GM23338 (cell line): ENCODE results near the gene CCL7.

Source experiments
- EZH2 ChIP-seq: fragments of 200-600 bp; sonication (generic); IDR thresholded peaks from one replicate; pipeline ENCODE4 v1.8.0; 2017; ENCODE audit warnings: antibody characterized with exemption, mild to moderate bottlenecking, low read depth; ENCODE audit not compliant: unreplicated experiment
- EZH2phosphoT487 ChIP-seq: fragments of 200-600 bp; sonication (generic); IDR thresholded peaks from one replicate; pipeline ENCODE4 v1.8.1; 2018; ENCODE audit warnings: antibody characterized with exemption; ENCODE audit not compliant: unreplicated experiment
- ZNF114 ChIP-seq: fragments of 250-450 bp; sonication (Bioruptor Pico); IDR thresholded peaks from 2 replicates; pipeline ENCODE4 v1.5.0; 2020; ENCODE audit warnings: mild to moderate bottlenecking, moderate library complexity
- ZNF331 ChIP-seq: fragments of 250-450 bp; sonication (Bioruptor Pico); IDR thresholded peaks from 2 replicates; pipeline ENCODE4 v1.5.0; 2020; ENCODE audit warnings: low read depth, mild to moderate bottlenecking, moderate library complexity
- TF ChIP-seq, protein P1 (sequence below), 2 experiments: fragments of 200-600 bp in 1 of 2; sonication (generic) in 1 of 2; conservative IDR thresholded peaks; 2 replicates each; pipeline versions ENCODE4 v1.5.1 to v1.6.1; 2016 to 2017; ENCODE audit warnings: antibody characterized with exemption in 2 of 2, low read depth in 2 of 2, mild to moderate bottlenecking in 2 of 2, moderate library complexity in 1 of 2
- TF ChIP-seq, protein P2 (sequence below): IDR thresholded peaks from one replicate; pipeline ENCODE4 v1.6.1; 2018; ENCODE audit warnings: antibody characterized with exemption; ENCODE audit not compliant: unreplicated experiment

DNA sequence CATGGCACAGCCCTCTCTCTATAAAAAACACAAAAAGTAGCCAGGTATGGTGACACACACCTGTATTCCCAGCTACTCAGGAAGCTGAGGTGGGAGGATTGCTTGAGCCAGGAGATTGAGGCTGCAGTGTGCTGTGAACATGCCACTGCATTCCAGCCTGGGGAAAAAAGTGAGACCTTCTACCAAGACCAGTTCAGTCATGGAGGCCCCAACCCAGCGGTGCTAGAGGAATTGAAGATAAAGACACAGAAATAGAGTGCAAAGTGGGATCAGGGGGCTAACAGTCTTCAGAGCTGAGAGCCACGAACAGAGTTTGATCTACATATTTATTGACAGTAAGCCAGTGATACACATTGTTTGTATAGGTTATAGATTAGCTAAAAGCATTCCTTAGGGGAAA is 33.6 kb downstream of the CCL7 start:
- no peak for TF ChIP-seq EZH2
- TF ChIP-seq, protein P1, sequence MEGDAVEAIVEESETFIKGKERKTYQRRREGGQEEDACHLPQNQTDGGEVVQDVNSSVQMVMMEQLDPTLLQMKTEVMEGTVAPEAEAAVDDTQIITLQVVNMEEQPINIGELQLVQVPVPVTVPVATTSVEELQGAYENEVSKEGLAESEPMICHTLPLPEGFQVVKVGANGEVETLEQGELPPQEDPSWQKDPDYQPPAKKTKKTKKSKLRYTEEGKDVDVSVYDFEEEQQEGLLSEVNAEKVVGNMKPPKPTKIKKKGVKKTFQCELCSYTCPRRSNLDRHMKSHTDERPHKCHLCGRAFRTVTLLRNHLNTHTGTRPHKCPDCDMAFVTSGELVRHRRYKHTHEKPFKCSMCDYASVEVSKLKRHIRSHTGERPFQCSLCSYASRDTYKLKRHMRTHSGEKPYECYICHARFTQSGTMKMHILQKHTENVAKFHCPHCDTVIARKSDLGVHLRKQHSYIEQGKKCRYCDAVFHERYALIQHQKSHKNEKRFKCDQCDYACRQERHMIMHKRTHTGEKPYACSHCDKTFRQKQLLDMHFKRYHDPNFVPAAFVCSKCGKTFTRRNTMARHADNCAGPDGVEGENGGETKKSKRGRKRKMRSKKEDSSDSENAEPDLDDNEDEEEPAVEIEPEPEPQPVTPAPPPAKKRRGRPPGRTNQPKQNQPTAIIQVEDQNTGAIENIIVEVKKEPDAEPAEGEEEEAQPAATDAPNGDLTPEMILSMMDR (conservative IDR thresholded peaks at IDR 0.05; ENCODE audit: low read depth in 2 of 2), result no peak
- no peak for TF ChIP-seq ZNF331 (CRISPR knock-in tag)
- TF ChIP-seq, protein P2, sequence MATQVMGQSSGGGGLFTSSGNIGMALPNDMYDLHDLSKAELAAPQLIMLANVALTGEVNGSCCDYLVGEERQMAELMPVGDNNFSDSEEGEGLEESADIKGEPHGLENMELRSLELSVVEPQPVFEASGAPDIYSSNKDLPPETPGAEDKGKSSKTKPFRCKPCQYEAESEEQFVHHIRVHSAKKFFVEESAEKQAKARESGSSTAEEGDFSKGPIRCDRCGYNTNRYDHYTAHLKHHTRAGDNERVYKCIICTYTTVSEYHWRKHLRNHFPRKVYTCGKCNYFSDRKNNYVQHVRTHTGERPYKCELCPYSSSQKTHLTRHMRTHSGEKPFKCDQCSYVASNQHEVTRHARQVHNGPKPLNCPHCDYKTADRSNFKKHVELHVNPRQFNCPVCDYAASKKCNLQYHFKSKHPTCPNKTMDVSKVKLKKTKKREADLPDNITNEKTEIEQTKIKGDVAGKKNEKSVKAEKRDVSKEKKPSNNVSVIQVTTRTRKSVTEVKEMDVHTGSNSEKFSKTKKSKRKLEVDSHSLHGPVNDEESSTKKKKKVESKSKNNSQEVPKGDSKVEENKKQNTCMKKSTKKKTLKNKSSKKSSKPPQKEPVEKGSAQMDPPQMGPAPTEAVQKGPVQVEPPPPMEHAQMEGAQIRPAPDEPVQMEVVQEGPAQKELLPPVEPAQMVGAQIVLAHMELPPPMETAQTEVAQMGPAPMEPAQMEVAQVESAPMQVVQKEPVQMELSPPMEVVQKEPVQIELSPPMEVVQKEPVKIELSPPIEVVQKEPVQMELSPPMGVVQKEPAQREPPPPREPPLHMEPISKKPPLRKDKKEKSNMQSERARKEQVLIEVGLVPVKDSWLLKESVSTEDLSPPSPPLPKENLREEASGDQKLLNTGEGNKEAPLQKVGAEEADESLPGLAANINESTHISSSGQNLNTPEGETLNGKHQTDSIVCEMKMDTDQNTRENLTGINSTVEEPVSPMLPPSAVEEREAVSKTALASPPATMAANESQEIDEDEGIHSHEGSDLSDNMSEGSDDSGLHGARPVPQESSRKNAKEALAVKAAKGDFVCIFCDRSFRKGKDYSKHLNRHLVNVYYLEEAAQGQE, result no peak
- no peak for TF ChIP-seq ZNF114
- no peak for TF ChIP-seq EZH2phosphoT487
